Measurements from ENCODE around the gene C12orf42.

- TF ChIP-seq POLR2A (IDR thresholded peaks at IDR 0.05; ENCODE audit: low read depth, low read length) = no peak
- TF ChIP-seq POLR2AphosphoS5 (IDR thresholded peaks at IDR 0.05; ENCODE audit: low read depth, low read length) = no peak
- TF ChIP-seq TAF1 (IDR thresholded peaks at IDR 0.05; ENCODE audit: borderline replicate concordance, low read depth, low read length) = no peak
These were observed 73.4 kb downstream of the C12orf42 start for GRCh38 chr12:103422328-103422727.
